PC-3 (cell line): ENCODE measurements around the gene CCR6. TPM values are rescaled to one million over a fixed set of nuclear protein-coding genes. Genes with fewer than 3 reads are reported as not detected.

Source experiments
- ATAC-seq: fragments of 200-7000 bp; cut with Tn5 transposase; 2 replicates; pipeline ENCODE4 v1.9.1; 2020; ENCODE audit warnings: mild to moderate bottlenecking, moderate library complexity
- BruUV-seq: library from RNA; stranded (reverse); fragments of 400-500 nt; replicated peaks from 2 replicates; lab custom pipeline; 2021; lab: Mats Ljungman, UMichigan
- CTCF ChIA-PET: fragments of 300-600 bp; sonication (Branson Sonifier 250); formaldehyde crosslinking; loops from one replicate; lab custom pipeline; 2022; ENCODE audit warnings: antibody characterized with exemption; lab: Charles Lee
- POLR2A ChIA-PET: fragments of 300-600 bp; sonication (Branson Sonifier 250); formaldehyde crosslinking; loops from one replicate; lab custom pipeline; 2022; ENCODE audit warnings: antibody characterized with exemption; ENCODE audit not compliant: unreplicated experiment; lab: Charles Lee
- DNase-seq: peaks from one replicate; pipeline ENCODE4 v3.0.0-alpha.2; 2015
- H2AFZ ChIP-seq: fragments of 300-600 bp; sonication (generic); 2 replicates; pipeline ENCODE4 v1.6.0; 2016; ENCODE audit warnings: antibody characterized with exemption, low read length
- H3F3A ChIP-seq: fragments of 300-600 bp; sonication (generic); one replicate; pipeline ENCODE4 v1.6.0; 2017; ENCODE audit warnings: antibody characterized with exemption, low read length, control low read depth, mild to moderate bottlenecking; ENCODE audit not compliant: unreplicated experiment
- H3K27ac ChIP-seq: fragments of 300-600 bp; sonication (generic); 2 replicates; pipeline ENCODE4 v1.5.1; 2016; ENCODE audit warnings: mild to moderate bottlenecking, low read length
- H3K27me3 ChIP-seq: fragments of 300-600 bp; sonication (generic); 2 replicates; pipeline ENCODE4 v1.6.1; 2016; ENCODE audit warnings: low read length, mixed read lengths
- H3K36me3 ChIP-seq: fragments of 300-600 bp; sonication (generic); 2 replicates; pipeline ENCODE4 v1.6.1; 2016; ENCODE audit warnings: low read depth, mixed run types, low read length, mixed read lengths
- H3K4me1 ChIP-seq: fragments of 300-600 bp; sonication (generic); 2 replicates; pipeline ENCODE4 v1.5.1; 2016; ENCODE audit warnings: low read length; ENCODE audit not compliant: insufficient read depth
- H3K4me2 ChIP-seq: fragments of 300-600 bp; sonication (generic); 2 replicates; pipeline ENCODE4 v1.6.0; 2016; ENCODE audit warnings: low read length
- H3K4me3 ChIP-seq: fragments of 300-600 bp; sonication (generic); 2 replicates; pipeline ENCODE4 v1.5.1; 2016; ENCODE audit warnings: mild to moderate bottlenecking, low read length, mixed read lengths
- H3K79me2 ChIP-seq: fragments of 300-600 bp; sonication (generic); 2 replicates; pipeline ENCODE4 v1.6.1; 2017; ENCODE audit warnings: low read length, mixed read lengths
- H3K9ac ChIP-seq: fragments of 300-600 bp; sonication (generic); 2 replicates; pipeline ENCODE4 v1.6.0; 2016; ENCODE audit warnings: mild to moderate bottlenecking, low read length
- H3K9me2 ChIP-seq: fragments of 300-600 bp; sonication (generic); replicated peaks from 2 replicates; pipeline ENCODE4 v1.6.1; 2016; ENCODE audit warnings: mixed run types, low read length, mixed read lengths
- H3K9me3 ChIP-seq: fragments of 300-600 bp; sonication (generic); 2 replicates; pipeline ENCODE4 v1.6.1; 2016; ENCODE audit warnings: low read length, mixed read lengths
- H4K20me1 ChIP-seq: fragments of 300-600 bp; sonication (generic); 2 replicates; pipeline ENCODE4 v1.6.1; 2016; ENCODE audit warnings: low read length, mixed read lengths
- EZH2 ChIP-seq: fragments of 300-600 bp; sonication (generic); IDR thresholded peaks from one replicate; pipeline ENCODE4 v1.6.1; 2017; ENCODE audit warnings: antibody characterized with exemption, mild to moderate bottlenecking, low read length; ENCODE audit not compliant: unreplicated experiment
- EZH2phosphoT487 ChIP-seq: fragments of 300-600 bp; sonication (generic); IDR thresholded peaks from 2 replicates; pipeline ENCODE4 v1.6.1; 2018; ENCODE audit warnings: mild to moderate bottlenecking, antibody characterized with exemption, low read length, borderline replicate concordance
- intact Hi-C: fragments of 100-400 bp; cut with micrococcal nuclease; formaldehyde crosslinking; loops from 2 replicates; pipeline ENCODE4 v1.9.0; 2023
- total RNA-seq: library from RNA; depleted of rRNA; stranded (reverse); fragments of >200 nt; gene quantifications from 2 replicates; pipeline ENCODE4 v1.2.3, GENCODE V29; 2014
- TF ChIP-seq, protein P1 (sequence below): fragments of 300-600 bp; sonication (generic); conservative IDR thresholded peaks from 2 replicates; pipeline ENCODE4 v1.5.1; 2017; ENCODE audit warnings: antibody characterized with exemption, low read depth, mild to moderate bottlenecking, low read length

Gene CCR6
- total RNA-seq, 1 experiment from 2014 or later = not detected

DNA sequence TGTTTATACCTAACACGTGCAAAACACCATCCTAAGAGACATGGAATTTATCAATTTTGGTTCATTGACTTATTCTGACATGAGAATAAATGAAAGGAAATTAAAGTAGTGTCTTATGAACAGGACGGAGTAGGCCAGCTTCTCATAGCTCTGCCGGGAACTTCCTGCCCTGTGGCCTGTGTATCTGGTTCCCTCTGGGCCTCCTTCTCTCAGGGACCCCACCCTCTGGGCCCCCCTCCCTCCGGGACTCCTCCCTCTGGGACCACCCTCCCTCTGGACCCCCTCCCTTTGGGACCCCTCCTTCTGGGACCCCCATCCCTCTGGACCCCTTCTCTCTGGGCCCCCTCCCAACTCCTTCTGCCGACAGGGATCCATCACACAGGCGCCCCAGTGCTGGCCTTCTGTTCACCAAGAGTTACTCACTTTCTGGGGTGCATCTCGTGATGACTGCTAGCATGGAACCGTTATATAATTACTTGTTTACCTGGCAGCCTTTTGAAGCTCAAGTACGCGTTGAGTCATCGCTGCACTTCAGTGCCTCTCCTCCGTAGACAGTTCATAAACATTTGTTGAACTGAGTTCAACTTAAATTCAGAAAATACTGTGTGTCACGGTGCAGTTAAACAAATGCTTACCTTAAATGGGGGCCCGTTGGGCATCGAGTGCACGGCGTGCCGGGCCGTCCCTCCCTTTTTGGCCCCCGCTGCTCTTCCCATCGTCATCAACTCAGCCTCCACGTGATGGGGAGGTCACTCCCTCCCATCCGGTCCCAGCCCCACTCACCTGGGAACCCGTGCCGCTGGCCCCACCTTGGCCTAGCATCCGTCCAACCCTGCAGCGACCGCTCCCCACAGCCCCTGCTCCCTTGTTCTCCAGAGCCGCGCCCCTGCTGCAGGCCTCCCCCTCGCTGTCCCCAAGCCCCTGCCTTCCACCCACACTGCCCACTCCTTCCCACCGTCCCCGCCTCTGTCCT is 8.1 kb downstream of the CCR6 start:
- H3K4me2 ChIP-seq = no peak overlapping the region
- no peaks in the 10 kb centered on the region for H3F3A ChIP-seq
- no TSS peak for BruUV-seq
- no peaks in the 10 kb centered on the region for H3K79me2 ChIP-seq
- no peak overlapping the region for H3K4me3 ChIP-seq
- H3K4me1 ChIP-seq = no peaks in the 10 kb centered on the region
- ATAC-seq (no peak), DNase-seq (no peak)
- CTCF ChIA-PET = no interaction called here
- H3K36me3 ChIP-seq = no peaks in the 10 kb centered on the region
- no peak overlapping the region for H3K27ac ChIP-seq
- H3K27me3 ChIP-seq = peaks cover 28% of the 10 kb centered on the region
- no peaks in the 10 kb centered on the region for H3K9me2 ChIP-seq
- intact Hi-C loops = no loop called here
- no peaks in the 10 kb centered on the region for H3K9me3 ChIP-seq
- H2AFZ ChIP-seq = no peak overlapping the region
- TF ChIP-seq EZH2 = no peak
- TF ChIP-seq, protein P1, sequence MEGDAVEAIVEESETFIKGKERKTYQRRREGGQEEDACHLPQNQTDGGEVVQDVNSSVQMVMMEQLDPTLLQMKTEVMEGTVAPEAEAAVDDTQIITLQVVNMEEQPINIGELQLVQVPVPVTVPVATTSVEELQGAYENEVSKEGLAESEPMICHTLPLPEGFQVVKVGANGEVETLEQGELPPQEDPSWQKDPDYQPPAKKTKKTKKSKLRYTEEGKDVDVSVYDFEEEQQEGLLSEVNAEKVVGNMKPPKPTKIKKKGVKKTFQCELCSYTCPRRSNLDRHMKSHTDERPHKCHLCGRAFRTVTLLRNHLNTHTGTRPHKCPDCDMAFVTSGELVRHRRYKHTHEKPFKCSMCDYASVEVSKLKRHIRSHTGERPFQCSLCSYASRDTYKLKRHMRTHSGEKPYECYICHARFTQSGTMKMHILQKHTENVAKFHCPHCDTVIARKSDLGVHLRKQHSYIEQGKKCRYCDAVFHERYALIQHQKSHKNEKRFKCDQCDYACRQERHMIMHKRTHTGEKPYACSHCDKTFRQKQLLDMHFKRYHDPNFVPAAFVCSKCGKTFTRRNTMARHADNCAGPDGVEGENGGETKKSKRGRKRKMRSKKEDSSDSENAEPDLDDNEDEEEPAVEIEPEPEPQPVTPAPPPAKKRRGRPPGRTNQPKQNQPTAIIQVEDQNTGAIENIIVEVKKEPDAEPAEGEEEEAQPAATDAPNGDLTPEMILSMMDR = no peak
- TF ChIP-seq EZH2phosphoT487 = no peak
- no peaks in the 10 kb centered on the region for H4K20me1 ChIP-seq
- POLR2A ChIA-PET = no interaction called here
- no peak overlapping the region for H3K9ac ChIP-seq

DNA sequence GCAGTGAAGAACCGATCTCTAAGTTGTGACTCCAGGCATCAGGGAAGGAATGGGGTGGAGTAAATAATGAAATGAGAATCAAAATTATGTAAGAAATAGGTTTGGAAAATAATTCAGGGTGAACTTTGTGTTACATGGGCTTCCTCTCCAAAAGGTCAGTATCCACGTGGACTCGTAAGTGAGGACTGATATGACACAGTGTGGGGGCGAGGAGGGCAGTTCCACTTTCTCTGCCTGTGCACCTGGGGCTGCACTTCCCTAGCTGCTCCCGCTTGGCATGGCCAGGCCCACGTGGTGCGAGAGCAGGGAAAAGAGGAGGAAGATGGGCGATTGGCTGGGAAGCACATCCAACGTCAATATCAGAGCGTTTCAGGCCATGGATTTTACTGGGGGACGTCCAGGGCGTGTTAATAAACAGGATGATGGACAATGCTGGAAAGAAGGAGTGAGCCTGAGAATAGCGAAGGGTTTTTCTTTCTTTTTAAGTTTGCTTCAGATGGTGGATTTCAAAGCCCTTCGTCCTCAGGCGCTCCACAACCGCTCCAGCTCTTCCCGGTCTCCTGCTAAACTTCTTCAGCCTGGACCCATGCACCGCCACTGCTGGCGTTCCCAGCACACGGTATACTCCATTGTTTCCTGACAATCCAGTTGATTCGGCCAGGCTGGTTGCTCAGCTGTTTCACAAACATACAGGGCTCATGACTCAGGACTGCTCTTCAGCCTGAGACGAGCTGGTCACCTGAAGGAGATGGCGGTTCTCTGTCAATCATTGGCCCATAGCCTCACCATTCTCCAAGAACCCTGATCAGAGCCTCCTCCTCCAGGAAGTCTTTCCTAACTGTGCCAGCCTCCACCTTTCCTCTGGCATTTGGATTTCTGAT is 11.8 kb downstream of the CCR6 start:
- no peaks in the 10 kb centered on the region for H3K9me3 ChIP-seq
- TF ChIP-seq EZH2 = no peak
- TF ChIP-seq, protein P1 = no peak
- no peak for TF ChIP-seq EZH2phosphoT487
- no peaks in the 10 kb centered on the region for H3K36me3 ChIP-seq
- POLR2A ChIA-PET = no interaction called here
- BruUV-seq = no TSS peak
- no peaks in the 10 kb centered on the region for H3F3A ChIP-seq
- no peak overlapping the region for H3K27ac ChIP-seq
- CTCF ChIA-PET = no interaction called here
- H4K20me1 ChIP-seq = no peaks in the 10 kb centered on the region
- no peaks in the 10 kb centered on the region for H3K79me2 ChIP-seq
- H3K9me2 ChIP-seq = no peaks in the 10 kb centered on the region
- DNase-seq = no peak
- ATAC-seq = no peak
- H3K4me1 ChIP-seq = no peaks in the 10 kb centered on the region
- H3K27me3 ChIP-seq = peaks cover 42% of the 10 kb centered on the region
- H2AFZ ChIP-seq = no peak overlapping the region
- H3K4me3 ChIP-seq = no peak overlapping the region
- no peak overlapping the region for H3K9ac ChIP-seq
- no peak overlapping the region for H3K4me2 ChIP-seq
- intact Hi-C loops = no loop called here
